ENCODE results near the gene LTBP1. TPM values are rescaled to one million over a fixed set of nuclear protein-coding genes. Genes with fewer than 3 reads are reported as not detected.

Gene LTBP1
- total RNA-seq, 2 donors from 2014 or later: 25.9 to 99.8 TPM

- no peak for DNase-seq (ENCODE audit: low spot score)
- H3K27ac ChIP-seq: peak overlapping the region; percentile 17 to 57
- no peaks in the 10 kb centered on the region for H3K4me1 ChIP-seq (replicated peaks)
- H3K9me3 ChIP-seq: no peaks in the 10 kb centered on the region
- H3K4me3 ChIP-seq: no peak overlapping the region
- H3K27me3 ChIP-seq (replicated peaks; ENCODE audit: insufficient read depth): no peaks in the 10 kb centered on the region
- TF ChIP-seq POLR2AphosphoS5 (IDR thresholded peaks at IDR 0.05) (no peak), POLR2A (IDR thresholded peaks at IDR 0.05) (no peak)
- TF ChIP-seq, protein P1, sequence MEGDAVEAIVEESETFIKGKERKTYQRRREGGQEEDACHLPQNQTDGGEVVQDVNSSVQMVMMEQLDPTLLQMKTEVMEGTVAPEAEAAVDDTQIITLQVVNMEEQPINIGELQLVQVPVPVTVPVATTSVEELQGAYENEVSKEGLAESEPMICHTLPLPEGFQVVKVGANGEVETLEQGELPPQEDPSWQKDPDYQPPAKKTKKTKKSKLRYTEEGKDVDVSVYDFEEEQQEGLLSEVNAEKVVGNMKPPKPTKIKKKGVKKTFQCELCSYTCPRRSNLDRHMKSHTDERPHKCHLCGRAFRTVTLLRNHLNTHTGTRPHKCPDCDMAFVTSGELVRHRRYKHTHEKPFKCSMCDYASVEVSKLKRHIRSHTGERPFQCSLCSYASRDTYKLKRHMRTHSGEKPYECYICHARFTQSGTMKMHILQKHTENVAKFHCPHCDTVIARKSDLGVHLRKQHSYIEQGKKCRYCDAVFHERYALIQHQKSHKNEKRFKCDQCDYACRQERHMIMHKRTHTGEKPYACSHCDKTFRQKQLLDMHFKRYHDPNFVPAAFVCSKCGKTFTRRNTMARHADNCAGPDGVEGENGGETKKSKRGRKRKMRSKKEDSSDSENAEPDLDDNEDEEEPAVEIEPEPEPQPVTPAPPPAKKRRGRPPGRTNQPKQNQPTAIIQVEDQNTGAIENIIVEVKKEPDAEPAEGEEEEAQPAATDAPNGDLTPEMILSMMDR (IDR thresholded peaks at IDR 0.05): no peak
- 29% methylated on average over 4 of the region's 4 CpGs for WGBS
- H3K36me3 ChIP-seq: no peaks in the 10 kb centered on the region
- intact Hi-C loops (cut with DNase I): loop anchor here (10.0 kb wide), 3 partner anchors 388 to 642 kb away; no protein-coding TSS in a partner anchor
Observed at GRCh38 chr2:32942793-32943485, 3.8 kb upstream of the LTBP1 start.

GRCh38 chr2:32945286-32945685 is 1.5 kb upstream of the LTBP1 start:
- 95% methylated on average over 2 of the region's 2 CpGs for WGBS
- DNase-seq (ENCODE audit: low spot score): no peak
- intact Hi-C loops (cut with DNase I): loop anchor here (2.0 to 10.0 kb wide), 4 partner anchors 86 to 640 kb away; no protein-coding TSS in a partner anchor

DNA sequence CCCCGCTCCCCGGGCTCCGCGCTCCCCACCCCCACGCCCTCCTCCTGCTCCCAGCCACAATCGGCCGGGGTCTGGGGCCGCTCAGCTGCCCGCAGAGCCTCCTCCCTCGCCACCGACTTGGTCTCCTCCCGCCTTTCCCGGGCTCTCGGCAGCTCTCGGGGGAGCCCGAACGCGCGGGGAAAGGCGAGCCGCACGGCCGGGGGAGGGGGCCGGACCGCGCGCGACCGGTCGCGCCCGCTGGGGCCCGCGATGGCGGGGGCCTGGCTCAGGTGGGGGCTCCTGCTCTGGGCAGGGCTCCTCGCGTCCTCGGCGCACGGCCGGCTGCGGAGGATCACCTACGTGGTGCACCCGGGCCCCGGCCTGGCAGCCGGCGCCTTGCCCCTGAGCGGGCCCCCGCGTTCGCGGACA is 327 bp downstream of the LTBP1 start:
- no peak for DNase-seq (ENCODE audit: low spot score)
- peak overlapping the region; percentile 90 to 91 for H3K27ac ChIP-seq
- no peaks in the 10 kb centered on the region for H3K27me3 ChIP-seq (replicated peaks; ENCODE audit: insufficient read depth)
- WGBS: under 1% methylated on average over 27 of the region's 52 CpGs
- H3K4me1 ChIP-seq (replicated peaks): no peaks in the 10 kb centered on the region
- H3K36me3 ChIP-seq: no peaks in the 10 kb centered on the region
- no peaks in the 10 kb centered on the region for H3K9me3 ChIP-seq
- peak overlapping the region; percentile 89 to 92 for H3K4me3 ChIP-seq
- TF ChIP-seq POLR2AphosphoS5 (IDR thresholded peaks at IDR 0.05) (no peak), POLR2A (IDR thresholded peaks at IDR 0.05) (no peak)
- TF ChIP-seq, protein P1 (IDR thresholded peaks at IDR 0.05): no peak
- intact Hi-C loops (cut with DNase I): loop anchor here (2.0 to 10.0 kb wide), 4 partner anchors 174 to 638 kb away; no protein-coding TSS in a partner anchor

More at GRCh38 chr2:32945286-32945685, 1.5 kb upstream of the LTBP1 start:
- Histone ChIP-seq H3K36me3 (no peaks in the 10 kb centered on the region), H3K9me3 (no peaks in the 10 kb centered on the region), H3K4me3 (no peak overlapping the region), H3K4me1 (replicated peaks) (no peaks in the 10 kb centered on the region), H3K27ac (no peak overlapping the region), H3K27me3 (replicated peaks; ENCODE audit: insufficient read depth) (no peaks in the 10 kb centered on the region)
- no peak for TF ChIP-seq POLR2AphosphoS5 (IDR thresholded peaks at IDR 0.05)
- TF ChIP-seq POLR2A (IDR thresholded peaks at IDR 0.05): no peak
- TF ChIP-seq, protein P1 (IDR thresholded peaks at IDR 0.05): no peak

DNA sequence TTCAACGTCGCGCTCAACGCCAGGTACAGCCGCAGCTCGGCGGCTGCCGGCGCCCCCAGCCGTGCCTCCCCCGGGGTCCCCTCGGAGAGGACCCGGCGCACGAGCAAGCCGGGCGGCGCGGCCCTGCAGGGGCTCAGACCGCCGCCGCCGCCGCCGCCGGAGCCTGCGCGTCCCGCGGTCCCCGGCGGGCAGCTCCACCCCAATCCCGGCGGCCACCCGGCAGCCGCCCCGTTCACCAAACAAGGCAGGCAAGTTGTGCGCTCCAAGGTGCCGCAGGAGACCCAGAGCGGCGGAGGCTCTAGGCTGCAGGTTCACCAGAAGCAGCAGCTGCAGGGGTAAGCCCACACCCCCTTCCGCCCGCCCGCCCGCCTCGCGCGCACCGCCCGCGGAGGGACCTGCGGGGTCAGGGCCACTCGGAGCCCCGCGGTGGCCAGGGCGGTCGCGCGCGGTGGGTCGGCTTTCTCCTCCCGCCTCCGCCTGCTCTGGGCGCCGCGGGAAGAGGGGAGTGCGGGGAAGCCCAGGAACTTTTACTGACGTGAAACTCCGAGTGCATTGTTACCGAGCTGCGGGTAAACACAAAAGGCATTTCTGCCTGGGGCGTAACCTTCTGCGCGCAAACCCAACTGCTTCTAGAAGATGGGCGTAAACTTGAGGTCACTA is 861 bp downstream of the LTBP1 start:
- Histone ChIP-seq H3K27ac (peak overlapping the region; percentile 90 to 91), H3K9me3 (no peaks in the 10 kb centered on the region), H3K4me1 (replicated peaks) (no peaks in the 10 kb centered on the region), H3K36me3 (no peaks in the 10 kb centered on the region), H3K27me3 (replicated peaks; ENCODE audit: insufficient read depth) (no peaks in the 10 kb centered on the region), H3K4me3 (peak overlapping the region; percentile 89 to 92)
- peak; percentile 31 for DNase-seq (ENCODE audit: low spot score)
- TF ChIP-seq POLR2A (IDR thresholded peaks at IDR 0.05): peak; percentile 62
- TF ChIP-seq, protein P1 (IDR thresholded peaks at IDR 0.05): no peak
- 1% methylated on average over 61 of the region's 75 CpGs for WGBS
- intact Hi-C loops (cut with DNase I): loop anchor here (2.0 to 10.0 kb wide), 4 partner anchors 175 to 637 kb away; no protein-coding TSS in a partner anchor
